Activated T-helper 9 cell treated with anti-CD3 and anti-CD28 coated beads, Interleukin-2, amount 50 U/mL, for 16 hours (primary cell): ENCODE data around the gene MMP20.

Experiments
- DNase-seq: peaks from one replicate; pipeline ENCODE4 v3.0.0-alpha.2; 2020; ENCODE audit warnings: low read depth

Gene MMP20

DNA sequence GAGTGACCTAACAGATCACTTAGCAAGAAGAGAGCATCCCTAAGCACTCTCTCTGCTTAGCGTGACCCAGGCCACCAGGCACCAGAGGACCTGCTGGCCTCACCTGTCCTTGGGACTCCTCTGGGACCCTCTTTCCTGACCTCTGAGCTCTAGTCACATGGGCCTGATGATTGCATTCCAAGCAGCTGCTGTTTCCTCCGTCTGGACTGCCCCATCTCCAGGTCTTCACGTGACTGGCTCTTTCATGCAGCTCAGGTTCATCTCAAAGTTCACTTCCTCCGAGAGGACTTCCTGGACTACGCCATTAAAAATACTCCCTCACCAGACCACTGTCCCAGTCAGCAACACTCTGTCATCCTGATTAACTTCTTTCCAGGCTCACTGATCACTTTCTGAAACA is 2.9 kb downstream of the MMP20 start:
- no peak for DNase-seq

GRCh38 chr11:102620818-102621561 is 4.1 kb downstream of the MMP20 start:
- no peak for DNase-seq

GRCh38 chr11:102620179-102620578 is 5.0 kb downstream of the MMP20 start:
- no peak for DNase-seq

- no peak for DNase-seq
These were observed 7.6 kb downstream of the MMP20 start for GRCh38 chr11:102617466-102618008.

- no peak for DNase-seq
These were observed 9.2 kb downstream of the MMP20 start for GRCh38 chr11:102615894-102616432.

GRCh38 chr11:102615077-102615893 is 9.8 kb downstream of the MMP20 start:
- DNase-seq: no peak

GRCh38 chr11:102614485-102614884 is 10.6 kb downstream of the MMP20 start:
- DNase-seq: no peak

DNA sequence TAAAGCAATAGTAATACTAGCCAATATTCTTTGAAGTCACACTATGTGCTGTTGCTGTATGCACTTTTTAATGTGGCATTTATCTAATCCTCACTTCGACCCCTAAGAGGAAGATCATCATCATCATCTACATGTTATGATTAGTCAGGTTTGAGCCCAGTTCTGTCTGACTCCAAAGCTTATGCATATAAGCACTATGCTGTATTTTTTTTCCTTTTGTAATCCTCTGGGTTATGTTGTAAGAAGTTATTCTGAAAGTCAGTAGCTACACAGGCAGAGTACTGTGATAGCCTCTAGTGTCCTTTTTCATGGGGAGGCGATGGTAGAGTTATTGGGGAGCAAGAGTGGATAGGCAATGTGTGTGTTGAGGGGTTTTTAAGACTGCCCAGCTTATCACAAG is 11.1 kb downstream of the MMP20 start:
- DNase-seq: no peak

- no peak for DNase-seq
These were observed 11.7 kb downstream of the MMP20 start for GRCh38 chr11:102613450-102613849.

DNA sequence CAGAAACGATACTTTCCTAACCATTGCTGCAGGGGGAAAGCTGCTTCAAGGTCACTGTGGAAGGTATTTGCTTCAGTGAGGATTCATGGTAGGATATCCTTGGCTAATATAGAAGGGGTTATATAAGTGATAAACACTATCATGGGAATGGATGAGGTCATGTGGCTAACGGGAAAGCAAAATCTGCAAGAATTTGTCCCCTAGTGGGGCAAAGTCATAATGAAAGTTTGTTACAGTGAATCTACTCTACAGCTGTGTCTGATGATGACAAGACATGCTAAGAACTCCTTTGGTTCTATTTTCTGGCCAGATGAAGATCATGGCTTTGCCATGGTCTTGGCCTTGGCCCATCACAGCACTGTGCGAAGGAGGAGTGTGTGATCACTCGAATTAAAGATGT is 13.8 kb downstream of the MMP20 start:
- no peak for DNase-seq

- DNase-seq: no peak
These were observed 14.9 kb downstream of the MMP20 start for GRCh38 chr11:102610200-102610599.

- DNase-seq: no peak
These were observed 16.4 kb downstream of the MMP20 start for GRCh38 chr11:102608699-102609098.

- no peak for DNase-seq
These were observed 20.3 kb downstream of the MMP20 start for GRCh38 chr11:102604875-102605274.

DNA sequence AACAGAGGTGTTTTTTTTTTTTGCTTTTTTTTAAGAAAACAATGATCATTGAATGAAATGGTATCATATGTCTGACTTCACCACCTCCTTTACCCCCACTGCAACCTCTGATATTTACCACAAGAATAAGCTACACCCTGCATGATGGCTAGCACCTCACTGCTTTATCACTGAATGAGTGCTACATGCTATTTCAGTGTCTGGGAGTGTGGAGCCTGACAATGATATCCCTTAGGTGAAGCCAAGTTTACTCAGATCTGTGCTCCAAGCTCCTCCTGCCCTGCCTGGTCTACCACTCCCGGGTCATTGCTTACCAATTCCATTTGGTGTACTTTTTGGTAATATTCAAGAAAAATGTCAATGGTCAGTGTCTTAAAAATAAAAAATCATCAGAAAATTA is 21.1 kb downstream of the MMP20 start:
- no peak for DNase-seq

DNA sequence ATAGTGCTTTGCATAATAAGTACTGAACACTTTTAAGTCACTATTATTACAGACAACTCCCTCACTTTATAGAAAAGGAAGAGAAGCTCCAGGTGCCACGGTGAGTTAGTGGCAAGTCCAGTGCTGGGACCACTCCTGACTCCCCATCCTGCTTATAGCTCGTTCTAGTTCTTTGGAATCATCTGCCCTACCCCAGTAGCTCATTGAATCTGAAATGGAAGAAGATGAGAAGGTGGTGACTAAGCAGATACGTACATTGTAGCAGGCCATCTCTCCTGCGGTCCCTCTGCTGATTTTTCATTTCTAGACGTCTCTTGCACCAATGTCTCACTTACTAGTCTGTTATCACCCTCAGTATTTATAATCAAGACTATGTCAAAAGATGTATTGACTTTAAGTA is 21.6 kb downstream of the MMP20 start:
- DNase-seq: no peak

- DNase-seq: no peak
These were observed 22.0 kb downstream of the MMP20 start for GRCh38 chr11:102603091-102603490.

- no peak for DNase-seq
These were observed 24.5 kb downstream of the MMP20 start for GRCh38 chr11:102600666-102601065.

- DNase-seq: no peak
These were observed 25.4 kb downstream of the MMP20 start for GRCh38 chr11:102599642-102600261.

GRCh38 chr11:102598272-102598671 is 26.9 kb downstream of the MMP20 start:
- DNase-seq: no peak

DNA sequence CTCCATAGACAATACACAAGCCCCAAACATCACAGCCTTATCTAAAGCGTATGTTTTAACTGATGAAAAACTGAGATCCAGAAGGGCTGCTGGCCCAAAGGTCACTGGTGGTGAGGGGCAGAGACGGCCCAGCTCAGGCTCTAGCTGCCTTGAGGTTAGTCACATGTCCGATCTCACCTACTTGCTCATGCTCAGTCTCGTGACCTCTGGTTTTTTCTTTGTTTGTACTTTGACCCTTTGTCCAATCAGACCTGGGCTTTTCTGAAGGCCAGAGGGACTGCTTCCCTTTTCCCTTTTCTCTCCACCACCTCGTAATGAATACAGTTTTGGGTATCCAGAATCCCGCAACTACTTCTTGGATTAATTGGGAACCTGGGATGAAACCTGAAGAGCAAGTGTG is 28.6 kb downstream of the MMP20 start:
- no peak for DNase-seq

DNA sequence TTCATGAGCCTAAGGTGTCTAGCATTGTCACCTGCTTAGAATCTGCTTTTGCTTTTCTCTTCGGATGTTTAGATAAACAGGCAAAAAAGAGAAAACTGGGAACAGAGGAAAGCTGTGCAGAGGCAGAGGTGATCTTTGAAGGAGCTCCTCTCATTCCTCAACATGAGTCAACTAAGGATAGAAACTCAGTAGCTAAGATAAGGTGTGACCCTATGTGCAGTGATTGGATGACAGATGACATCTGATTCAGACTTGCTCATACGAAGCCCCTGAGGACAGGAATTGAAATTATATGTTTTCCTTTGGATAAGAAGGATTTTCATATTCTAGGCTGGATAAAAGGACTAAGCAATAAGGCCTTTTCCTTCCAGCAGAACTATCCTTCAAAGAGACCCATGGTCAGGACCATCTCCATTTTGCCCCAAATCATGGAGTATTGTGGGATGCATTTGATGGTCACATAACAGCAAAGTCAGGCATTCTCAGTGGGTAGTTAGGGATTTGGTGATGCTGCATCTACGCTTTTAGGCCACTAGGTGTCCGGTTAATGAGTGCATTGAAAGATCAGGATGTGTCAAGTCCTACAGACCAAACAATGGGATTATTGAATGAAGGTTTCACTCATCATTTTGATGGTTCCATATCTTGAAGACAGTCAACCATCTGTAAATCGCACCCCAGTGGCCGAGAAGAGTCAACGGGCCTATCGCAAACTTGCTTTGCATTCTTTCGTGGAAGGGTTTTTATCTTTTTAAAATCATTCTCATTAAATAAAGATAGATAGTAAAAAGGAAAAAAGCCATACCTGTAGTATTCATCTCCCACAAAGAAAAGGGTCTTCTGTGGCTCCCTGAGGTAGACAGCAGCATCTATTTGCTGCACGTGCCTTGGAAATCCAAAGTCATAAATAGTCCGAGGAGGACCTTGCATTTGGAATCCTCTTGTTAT is 32.2 kb downstream of the MMP20 start:
- DNase-seq: no peak
